Kidney epithelial cell (primary cell): Measurements from ENCODE around the gene ZNF526. TPM values are rescaled to one million over a fixed set of nuclear protein-coding genes. Genes with fewer than 3 reads are reported as not detected.

Experiments
- DNase-seq: peaks from one replicate; pipeline ENCODE4 v3.0.0-alpha.2; 2010; ENCODE audit warnings: low read depth
- H3K27me3 ChIP-seq: 2 replicates; pipeline ENCODE4 v1.6.0; 2011; ENCODE audit warnings: low read length; ENCODE audit not compliant: control insufficient read depth, insufficient read depth
- H3K36me3 ChIP-seq: 2 replicates; pipeline ENCODE4 v1.5.1; 2011; ENCODE audit warnings: low read length; ENCODE audit not compliant: control insufficient read depth, insufficient read depth
- H3K4me3 ChIP-seq: 2 replicates; pipeline ENCODE4 v1.5.1; 2011; ENCODE audit warnings: low read depth, mild to moderate bottlenecking, control low read depth, low read length
- total RNA-seq: library from RNA; depleted of rRNA; stranded (reverse); fragments of >200 nt; gene quantifications from 2 replicates; pipeline ENCODE4 v1.2.3, GENCODE V29; 2015
- TF ChIP-seq, protein P1 (sequence below): IDR thresholded peaks from 2 replicates; pipeline ENCODE4 v1.5.1; 2011; ENCODE audit warnings: mild to moderate bottlenecking, moderate library complexity, low read length, control low read depth, inconsistent platforms; ENCODE audit not compliant: insufficient read depth, poor library complexity, severe bottlenecking

ZNF526 gene
- total RNA-seq, 1 donor from 2014 or later: 6.1 TPM

DNA sequence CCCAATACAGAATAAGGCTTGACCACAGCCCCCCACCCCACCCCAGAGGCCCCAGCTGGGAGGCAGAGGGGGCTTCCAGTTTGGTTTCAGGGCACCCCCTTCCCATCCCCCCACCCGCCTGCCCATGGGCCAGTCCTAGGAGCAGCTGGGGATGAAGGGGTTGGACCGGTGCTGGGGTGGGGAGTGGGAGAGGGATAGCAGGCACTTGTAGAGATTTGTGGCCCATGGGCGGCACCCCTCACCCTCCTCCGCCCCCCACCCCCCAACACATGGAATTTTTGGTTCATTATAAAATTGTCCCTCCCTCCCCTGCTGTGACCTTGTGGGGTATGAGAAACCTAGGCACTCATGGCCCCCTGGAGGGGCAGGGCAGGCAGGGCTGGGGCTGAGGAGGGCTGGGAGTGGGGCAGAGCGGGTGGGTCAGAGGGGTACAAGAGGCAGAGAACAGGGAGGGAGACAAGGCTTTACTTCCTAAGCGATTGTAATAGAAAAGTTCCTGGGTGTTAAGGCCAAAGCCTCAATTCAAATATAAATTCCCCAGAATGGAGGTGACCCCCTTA is 27.6 kb downstream of the ZNF526 start:
- no peak for DNase-seq
- Histone ChIP-seq H3K36me3 (peaks cover 3% of the 10 kb centered on the region), H3K27me3 (no peaks in the 10 kb centered on the region), H3K4me3 (no peak overlapping the region)
- TF ChIP-seq, protein P1, sequence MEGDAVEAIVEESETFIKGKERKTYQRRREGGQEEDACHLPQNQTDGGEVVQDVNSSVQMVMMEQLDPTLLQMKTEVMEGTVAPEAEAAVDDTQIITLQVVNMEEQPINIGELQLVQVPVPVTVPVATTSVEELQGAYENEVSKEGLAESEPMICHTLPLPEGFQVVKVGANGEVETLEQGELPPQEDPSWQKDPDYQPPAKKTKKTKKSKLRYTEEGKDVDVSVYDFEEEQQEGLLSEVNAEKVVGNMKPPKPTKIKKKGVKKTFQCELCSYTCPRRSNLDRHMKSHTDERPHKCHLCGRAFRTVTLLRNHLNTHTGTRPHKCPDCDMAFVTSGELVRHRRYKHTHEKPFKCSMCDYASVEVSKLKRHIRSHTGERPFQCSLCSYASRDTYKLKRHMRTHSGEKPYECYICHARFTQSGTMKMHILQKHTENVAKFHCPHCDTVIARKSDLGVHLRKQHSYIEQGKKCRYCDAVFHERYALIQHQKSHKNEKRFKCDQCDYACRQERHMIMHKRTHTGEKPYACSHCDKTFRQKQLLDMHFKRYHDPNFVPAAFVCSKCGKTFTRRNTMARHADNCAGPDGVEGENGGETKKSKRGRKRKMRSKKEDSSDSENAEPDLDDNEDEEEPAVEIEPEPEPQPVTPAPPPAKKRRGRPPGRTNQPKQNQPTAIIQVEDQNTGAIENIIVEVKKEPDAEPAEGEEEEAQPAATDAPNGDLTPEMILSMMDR: no peak

DNA sequence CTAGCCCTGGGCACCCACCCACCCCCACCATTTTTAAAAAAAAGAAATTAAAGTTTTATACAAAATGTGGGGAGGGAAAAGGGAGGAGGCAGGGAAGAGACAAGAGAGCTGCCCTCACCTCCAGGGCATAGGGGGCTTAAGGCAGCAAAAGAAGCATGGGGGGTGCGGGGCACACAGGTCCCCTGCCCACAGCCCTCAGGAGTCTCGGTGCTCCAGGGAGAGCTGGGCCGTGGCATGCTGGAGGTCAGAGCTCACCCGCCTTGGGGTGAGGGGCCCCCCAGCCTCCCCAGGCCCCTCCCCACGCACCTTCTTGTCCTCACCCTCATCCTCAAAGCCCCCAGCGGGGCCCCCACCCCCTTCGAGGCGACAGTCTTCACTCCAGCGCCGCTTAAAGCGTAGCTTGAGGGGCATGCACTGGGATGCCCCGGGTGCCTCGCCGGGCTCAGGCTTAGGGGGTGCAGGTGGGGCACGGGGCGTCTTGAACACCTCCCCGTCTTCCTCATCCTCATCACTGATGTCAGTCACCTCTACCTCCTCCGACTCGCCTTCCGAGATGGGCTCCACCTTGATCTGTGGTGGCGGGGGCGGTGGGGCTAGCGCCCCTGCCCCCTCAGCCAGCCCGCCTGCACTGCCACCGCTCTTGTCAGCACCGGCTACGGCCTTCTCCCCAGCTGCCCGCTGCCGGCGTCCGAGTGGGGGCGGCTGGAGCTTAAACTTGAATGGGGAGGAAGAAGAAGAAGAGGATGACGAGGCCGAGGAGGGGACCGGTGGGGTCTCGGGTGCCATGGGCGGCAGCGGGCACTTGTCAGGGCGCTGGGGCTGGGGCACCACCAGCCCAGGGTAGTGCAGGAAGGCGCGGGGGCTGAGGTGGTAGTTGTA is 28.4 kb downstream of the ZNF526 start:
- H3K36me3 ChIP-seq: peaks cover 3% of the 10 kb centered on the region
- TF ChIP-seq, protein P1: no peak
- H3K27me3 ChIP-seq: no peaks in the 10 kb centered on the region
- H3K4me3 ChIP-seq: no peak overlapping the region
- no peak for DNase-seq

DNA sequence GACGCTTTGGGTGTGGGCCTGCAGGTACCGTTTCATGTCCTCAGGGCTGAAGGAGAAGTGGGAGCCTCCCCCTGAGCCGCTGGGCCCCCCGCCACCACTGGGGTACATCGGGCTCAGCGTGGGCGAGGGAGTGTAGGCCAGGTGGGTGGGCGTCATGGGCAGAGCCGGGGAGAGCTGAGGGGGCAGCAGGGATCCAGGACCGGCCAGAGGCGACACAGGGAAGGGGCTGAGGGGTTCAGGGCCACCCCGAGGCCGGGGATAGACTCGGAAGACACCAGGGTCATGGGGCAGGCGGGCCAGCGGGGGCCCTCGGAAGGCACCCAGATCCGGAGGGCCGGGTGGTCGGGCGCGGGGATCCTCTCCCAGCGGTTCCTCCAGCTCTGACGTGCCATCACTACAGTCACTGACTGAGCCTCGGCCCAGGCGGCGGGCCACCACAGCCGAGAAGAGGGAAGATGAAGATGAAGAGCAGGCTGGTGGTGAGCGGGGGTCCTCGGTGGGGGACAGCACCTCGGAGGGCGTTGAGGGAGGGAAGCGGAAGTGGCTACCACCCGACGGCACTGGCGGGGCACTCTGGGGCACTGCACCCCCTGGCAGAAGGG is 29.1 kb downstream of the ZNF526 start:
- Histone ChIP-seq H3K27me3 (no peaks in the 10 kb centered on the region), H3K36me3 (peaks cover 3% of the 10 kb centered on the region), H3K4me3 (no peak overlapping the region)
- no peak for DNase-seq
- TF ChIP-seq, protein P1: no peak

DNA sequence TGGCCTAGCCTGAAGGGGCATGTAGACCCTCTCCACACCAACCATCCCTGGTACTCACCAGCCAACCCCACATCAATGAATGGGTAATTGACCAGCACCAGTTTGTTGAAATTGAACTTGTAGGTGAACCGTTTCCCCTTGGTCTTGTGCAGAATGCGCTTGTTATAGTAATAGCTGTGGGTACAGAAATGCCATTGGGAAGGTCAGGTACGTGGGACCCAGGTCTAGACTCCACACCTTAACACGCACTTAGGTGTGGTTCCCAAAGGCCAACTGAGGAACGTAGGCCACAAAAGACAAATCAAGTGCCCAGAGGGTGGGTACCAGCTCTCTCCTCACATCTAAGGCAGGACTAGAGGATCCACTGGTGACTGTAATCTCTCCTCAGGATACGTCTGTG is 29.7 kb downstream of the ZNF526 start:
- TF ChIP-seq, protein P1: no peak
- H3K36me3 ChIP-seq: peaks cover 3% of the 10 kb centered on the region
- DNase-seq: no peak
- no peaks in the 10 kb centered on the region for H3K27me3 ChIP-seq
- H3K4me3 ChIP-seq: no peak overlapping the region

DNA sequence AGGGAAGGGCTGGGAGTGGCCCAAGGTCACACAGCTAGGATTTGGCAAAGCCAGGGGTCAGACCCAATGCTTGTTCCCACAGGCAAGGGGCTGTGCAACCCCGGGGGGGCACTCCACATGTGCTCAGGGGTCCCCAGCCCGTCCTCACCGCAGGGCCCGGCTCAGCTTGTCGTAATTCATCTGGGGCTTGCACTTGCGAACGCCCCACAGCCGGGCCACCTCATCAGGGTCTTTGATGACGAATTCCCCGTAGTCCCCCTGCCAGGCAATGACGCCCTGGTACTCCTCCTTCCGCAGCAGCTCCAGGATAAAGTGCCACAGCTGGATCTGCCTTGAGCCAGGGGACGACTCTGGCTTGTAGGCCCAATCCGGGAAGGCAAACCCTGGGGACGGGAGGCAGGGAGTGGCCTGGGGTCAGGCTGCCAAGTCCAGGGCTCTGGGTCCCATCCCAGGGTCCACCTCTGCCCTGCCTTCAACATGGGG is 30.1 kb downstream of the ZNF526 start:
- H3K4me3 ChIP-seq: no peak overlapping the region
- H3K27me3 ChIP-seq: no peaks in the 10 kb centered on the region
- DNase-seq: no peak
- TF ChIP-seq, protein P1: no peak
- peaks cover 3% of the 10 kb centered on the region for H3K36me3 ChIP-seq
